GM19455 (cell line): ENCODE measurements around the gene MRPL4.
"Not testable (repeated sequence)": the region's sequence is repeated elsewhere in the genome, so short reads cannot be mapped to it uniquely, and the experiment has no call there.

Source experiments
- ATAC-seq: cut with Tn5 transposase; IDR thresholded peaks from one replicate; pipeline ENCODE4 v1.9.1; 2021; ENCODE audit not compliant: unreplicated experiment

Gene MRPL4

DNA sequence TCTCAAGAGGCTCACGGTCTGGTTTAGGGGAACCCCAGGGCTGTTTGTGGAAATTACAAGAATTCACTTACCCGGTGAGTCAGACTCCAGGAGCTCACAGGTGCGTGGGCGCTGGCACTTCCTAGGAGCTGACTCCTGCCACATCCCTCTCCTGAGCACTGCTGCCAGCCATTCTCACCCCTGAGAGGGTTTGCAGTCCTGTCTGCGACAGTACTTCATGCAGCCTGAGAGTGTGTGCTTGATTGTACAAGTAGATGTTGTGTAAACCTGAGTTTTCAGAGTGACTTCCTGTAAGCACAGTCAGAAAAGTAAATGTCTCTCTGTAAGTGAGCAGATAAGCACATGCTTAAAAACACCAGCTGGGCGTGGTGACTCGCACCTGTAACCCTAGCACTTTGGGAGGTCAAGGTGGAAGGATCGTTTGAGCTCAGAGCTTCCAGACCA, 8.1 kb downstream of the MRPL4 start:
- ATAC-seq: no peak

DNA sequence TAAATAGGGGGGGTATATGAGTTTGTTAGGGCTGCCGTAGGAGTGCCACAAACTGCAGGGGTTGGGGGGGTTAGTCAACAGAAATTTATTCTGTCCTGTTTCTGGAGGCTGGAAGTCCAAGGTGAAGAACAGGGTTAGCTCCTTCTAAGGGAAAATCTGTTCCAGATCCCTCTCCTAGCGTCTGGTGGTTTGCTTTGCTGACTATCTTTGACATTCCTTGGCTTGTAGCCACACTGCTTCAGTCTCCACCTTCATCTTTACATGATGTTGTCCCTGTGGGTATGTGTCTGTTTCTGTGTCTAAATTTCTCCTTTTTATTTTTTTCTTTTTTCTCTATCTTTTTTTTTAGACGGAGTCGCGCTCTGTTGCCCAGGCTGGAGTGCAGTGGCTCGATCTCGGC, 10.8 kb downstream of the MRPL4 start:
- no peak for ATAC-seq

DNA sequence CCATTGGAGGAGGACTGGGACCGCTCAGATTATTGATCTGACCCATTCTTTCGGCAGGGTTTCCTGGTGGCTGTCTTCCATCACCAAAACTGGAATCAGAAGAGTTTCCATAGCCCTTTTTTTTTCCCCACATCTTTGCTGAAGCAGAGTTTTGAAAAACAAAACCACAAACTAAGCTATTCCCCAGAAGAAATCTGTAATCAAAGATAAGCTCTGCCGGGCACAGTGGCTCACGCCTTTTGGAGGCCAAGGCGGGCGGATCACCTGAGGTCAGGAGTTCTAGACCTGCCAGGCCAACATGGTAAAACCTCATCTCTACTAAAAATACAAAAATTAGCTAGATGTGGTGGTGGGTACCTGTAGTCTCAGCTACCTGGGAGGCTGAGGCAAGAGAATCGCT, 14.7 kb downstream of the MRPL4 start:
- ATAC-seq: no peak

DNA sequence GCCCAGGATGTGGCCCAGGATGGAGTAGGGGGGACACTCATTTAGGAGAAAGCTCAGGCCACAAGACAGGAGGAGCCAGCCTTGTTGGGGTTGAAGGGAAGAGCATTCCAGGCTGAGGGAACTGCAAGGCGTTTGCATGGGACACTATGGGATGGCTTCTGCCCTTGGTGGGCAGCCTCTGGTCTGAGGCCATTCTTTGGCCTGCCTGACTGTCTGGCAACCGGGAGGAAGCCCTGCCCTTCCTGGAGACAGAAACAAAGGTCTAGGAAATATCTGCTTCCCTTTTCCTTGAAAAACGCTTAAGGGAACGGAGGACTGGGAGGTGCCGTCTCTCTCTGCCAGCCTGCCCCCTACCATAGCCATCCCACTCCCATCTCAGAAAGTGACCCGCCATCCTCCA, 16.1 kb downstream of the MRPL4 start:
- no peak for ATAC-seq

DNA sequence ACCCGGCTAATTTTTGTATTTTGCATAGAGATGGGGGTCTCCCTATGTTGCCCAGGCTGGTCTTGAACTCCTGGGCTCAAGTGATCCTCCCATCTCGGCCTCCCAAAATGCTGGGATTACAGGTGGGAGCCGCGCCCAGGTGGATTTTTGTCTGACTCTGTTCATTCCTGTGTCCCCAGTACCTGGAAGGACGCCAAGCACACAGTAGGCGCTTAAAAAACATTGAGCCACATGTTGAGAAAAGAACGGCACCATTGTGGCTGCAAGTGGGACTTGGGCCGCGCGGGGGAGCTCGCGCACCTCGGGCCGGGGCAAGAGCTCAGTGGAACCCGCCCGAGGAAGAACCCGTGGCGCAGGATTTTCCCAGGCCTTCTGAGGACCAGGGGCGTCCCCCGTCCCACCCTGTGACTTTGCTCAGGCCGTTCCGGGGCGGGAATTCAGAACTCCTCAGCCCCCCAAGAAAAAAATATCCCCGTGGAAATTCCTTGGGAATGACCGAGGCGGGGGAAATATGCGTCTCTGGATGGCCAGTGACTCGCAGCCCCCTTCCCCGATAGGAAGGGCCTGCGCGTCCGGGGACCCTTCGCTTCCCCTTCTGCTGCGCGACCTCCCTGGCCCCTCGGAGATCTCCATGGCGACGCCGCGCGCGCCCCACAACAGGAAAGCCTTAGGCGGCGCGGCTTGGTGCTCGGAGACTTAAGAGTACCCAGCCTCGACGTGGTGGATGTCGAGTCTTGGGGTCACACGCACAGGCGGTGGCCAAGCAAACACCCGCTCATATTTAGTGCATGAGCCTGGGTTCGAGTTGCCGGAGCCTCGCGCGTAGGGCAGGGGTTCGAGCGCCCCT, 17.5 kb downstream of the MRPL4 start:
- peak; percentile 34 for ATAC-seq

DNA sequence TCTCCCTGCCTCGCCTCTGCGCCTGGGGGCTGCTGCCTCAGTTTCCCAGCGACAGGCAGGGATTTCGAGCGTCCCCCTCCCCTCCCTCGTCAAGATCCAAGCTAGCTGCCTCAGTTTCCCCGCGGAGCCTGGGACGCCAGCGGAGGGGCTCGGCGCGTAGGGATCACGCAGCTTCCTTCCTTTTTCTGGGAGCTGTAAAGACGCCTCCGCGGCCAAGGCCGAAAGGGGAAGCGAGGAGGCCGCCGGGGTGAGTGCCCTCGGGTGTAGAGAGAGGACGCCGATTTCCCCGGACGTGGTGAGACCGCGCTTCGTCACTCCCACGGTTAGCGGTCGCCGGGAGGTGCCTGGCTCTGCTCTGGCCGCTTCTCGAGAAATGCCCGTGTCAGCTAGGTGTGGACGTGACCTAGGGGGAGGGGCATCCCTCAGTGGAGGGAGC, 18.2 kb downstream of the MRPL4 start:
- ATAC-seq: no peak

DNA sequence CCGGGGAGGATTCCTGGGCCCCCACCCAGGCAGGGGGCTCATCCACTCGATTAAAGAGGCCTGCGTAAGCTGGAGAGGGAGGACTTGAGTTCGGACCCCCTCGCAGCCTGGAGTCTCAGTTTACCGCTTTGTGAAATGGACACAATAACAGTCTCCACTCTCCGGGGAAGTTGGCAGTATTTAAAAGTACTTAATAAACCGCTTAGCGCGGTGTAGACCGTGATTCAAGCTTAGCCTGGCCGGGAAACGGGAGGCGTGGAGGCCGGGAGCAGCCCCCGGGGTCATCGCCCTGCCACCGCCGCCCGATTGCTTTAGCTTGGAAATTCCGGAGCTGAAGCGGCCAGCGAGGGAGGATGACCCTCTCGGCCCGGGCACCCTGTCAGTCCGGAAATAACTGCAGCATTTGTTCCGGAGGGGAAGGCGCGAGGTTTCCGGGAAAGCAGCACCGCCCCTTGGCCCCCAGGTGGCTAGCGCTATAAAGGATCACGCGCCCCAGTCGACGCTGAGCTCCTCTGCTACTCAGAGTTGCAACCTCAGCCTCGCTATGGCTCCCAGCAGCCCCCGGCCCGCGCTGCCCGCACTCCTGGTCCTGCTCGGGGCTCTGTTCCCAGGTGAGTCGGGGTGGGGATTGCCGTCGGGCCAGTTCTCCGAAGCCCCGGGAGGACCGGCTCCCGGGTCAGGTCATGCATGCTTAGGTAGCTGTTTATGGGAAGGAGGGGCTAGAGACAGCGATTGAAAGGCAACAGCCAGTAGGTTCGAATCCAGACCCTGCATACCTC, 18.8 kb downstream of the MRPL4 start, which contains the start of gene ICAM1:
Gene ICAM1, plus strand, starts transcription at position 505 of the 779 bp plus-strand sequence. Its CDS starts 40 bp downstream, at position 545.
- ATAC-seq: peak; percentile 50

DNA sequence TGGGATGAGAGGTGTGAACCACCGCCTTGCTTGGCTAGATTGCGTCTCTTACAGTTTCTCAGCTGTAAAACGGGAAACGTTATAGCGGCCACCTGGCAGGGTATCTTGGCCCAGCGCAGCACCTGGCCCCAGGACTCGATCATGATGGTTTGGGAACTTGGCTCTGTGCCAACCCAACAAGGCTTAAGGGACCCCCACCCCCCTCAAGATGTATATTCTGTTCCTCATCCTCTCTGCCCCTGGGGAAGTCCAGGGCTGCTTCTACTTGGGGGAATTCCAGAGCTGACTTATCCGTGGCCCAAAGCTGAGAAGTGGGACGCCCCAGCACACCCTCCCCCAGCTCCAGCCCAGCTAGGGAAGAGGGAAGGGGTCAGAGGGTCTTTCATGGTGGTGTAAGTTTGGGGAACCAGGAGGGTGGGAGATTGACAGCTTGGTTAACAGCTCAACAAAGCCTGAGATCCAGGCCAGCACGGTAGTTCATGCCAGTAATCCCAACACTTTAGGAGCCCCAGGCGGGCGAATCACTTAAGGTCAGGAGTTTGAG, 19.6 kb downstream of the MRPL4 start:
- peak; percentile 19 for ATAC-seq

DNA sequence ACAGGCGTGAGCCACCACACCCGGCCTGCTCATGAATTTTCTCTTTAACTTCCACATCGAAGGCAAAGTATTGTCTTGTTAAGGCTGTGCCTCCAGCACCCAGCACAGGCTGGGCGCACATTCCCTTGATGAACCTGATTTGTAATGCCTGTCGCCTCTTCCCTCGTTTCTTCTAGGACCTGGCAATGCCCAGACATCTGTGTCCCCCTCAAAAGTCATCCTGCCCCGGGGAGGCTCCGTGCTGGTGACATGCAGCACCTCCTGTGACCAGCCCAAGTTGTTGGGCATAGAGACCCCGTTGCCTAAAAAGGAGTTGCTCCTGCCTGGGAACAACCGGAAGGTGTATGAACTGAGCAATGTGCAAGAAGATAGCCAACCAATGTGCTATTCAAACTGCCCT, 22.6 kb downstream of the MRPL4 start:
- no peak for ATAC-seq

DNA sequence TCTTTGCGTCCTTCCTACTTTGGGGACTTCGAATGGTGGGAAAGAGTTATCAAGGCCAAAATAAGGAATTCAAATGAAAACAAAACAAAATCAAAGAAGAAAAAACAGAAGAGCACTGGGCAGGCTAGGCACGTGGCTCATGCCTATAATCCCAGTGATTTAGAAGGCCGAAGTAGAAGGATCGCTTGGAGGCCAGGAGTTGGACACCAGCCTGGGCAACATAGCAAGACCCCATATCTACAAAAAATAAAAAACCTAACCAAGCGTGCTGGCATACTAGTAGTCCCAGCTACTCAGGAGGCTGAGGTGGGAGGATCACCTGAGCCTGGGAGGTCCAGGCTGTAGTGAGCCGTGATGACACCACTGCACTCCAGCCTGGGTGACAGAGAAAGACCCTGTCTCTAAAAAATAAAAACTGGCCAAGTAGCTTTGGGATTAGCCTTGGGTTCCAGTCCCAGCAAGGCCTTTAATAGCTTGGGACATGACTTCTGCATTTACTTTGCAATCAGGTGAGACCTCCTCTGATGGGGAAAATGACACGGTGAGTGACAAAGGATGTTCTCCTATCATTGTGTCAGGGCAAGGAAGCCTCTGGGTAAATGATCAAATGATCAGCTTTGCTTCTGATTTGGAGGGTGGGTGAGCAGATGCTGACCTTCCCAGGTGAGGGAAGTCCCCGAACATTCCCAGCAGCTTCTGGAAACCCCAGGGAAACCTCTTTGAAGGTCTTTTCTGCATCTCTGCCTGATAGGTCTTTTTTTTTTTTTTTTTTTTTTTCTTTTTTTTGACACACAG, 26.0 kb downstream of the MRPL4 start:
- no peak for ATAC-seq

DNA sequence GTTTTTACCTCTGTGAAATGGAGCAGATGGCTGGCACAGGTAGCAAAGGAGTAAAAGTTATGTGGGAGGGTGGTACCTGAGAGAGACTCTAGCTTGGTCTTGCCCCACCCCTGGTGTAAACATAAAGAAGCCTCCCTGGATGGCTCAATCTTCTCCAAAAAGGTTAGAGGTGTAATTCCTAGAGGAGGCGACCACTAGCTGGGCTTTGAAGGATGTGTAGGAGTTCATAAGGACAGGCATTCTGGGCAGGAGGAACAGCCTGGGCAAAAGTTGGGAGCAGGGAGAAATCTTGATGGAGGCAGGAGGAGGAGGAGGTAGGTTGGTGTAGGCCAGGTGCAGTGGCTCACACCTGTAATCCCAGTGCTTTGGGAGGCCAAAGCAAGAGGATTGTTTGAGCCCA, 26.9 kb downstream of the MRPL4 start:
- no peak for ATAC-seq

DNA sequence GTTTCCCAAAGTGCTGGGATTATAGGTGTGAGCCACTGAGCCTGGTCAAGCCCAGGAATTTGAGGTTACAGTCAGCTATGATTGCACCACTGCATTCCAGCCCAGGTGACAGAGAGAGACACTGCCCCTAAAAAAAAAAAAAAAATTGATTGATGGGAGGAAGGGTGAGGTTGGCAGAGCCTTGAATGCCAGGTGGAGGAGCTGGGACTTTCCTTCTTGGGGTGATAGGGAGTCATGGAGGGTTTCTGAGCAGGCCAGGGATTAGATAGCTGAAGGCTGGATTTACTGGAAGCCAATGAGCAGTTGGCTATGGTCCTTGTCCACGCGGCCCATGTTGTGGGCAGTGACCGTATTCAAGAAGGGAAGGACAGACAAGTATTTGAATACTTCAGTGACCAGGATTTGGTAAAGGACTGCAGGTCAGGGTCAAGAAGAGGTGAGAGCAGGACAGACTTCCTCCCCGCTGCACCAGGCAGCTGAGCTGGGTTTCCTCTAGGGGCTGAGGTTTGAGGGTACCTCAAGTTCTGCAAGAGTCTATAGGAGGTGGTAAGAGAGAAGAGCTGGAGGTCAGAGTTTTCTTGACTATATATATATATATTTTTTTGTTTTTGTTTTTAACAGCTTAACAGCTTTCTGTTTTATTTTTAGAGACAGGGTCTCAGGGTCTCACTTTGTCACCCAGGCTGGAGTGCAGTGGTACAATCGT, 27.9 kb downstream of the MRPL4 start:
- no peak for ATAC-seq

DNA sequence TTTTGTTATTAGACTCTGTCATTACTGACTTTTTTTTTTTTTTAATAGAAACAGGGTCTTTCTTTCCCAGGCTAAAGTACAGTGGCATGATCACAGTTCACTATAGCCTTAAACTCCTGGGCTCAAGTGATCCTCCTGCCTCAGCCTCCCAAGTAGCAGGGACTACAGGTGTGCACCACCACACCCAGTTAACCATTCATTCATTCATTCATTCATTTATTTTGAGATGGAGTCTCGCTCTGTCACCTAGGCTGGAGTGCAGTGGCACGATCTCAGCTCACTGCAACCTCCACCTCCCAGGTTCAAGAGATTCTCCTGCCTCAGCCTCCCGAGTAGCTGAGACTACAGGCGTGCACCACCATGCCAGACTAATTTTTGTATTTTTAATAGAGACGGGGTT, 30.0 kb downstream of the MRPL4 start:
- ATAC-seq: not testable (repeated sequence)

DNA sequence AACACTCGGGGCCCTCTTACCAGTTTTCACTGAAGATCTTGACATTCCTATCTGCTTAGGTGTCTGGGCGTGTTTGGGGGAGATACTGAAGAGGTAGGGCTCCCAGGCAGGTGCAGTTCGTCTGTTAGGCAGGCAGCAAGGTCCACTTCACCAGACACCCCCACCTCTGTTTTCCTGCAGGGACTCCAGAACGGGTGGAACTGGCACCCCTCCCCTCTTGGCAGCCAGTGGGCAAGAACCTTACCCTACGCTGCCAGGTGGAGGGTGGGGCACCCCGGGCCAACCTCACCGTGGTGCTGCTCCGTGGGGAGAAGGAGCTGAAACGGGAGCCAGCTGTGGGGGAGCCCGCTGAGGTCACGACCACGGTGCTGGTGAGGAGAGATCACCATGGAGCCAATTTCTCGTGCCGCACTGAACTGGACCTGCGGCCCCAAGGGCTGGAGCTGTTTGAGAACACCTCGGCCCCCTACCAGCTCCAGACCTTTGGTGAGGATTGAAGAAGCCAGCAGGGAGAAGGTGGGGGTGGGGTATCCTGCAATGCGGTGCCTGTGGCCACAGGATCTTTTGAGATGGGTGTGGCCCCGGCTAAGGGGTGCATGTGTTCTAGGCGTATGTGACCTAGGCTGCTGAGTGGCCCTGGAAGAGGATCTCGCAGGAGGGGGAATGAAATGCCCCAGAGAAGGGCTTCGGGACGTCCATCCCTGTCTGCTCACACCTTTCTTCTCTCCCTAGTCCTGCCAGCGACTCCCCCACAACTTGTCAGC, 31.5 kb downstream of the MRPL4 start:
- no peak for ATAC-seq

DNA sequence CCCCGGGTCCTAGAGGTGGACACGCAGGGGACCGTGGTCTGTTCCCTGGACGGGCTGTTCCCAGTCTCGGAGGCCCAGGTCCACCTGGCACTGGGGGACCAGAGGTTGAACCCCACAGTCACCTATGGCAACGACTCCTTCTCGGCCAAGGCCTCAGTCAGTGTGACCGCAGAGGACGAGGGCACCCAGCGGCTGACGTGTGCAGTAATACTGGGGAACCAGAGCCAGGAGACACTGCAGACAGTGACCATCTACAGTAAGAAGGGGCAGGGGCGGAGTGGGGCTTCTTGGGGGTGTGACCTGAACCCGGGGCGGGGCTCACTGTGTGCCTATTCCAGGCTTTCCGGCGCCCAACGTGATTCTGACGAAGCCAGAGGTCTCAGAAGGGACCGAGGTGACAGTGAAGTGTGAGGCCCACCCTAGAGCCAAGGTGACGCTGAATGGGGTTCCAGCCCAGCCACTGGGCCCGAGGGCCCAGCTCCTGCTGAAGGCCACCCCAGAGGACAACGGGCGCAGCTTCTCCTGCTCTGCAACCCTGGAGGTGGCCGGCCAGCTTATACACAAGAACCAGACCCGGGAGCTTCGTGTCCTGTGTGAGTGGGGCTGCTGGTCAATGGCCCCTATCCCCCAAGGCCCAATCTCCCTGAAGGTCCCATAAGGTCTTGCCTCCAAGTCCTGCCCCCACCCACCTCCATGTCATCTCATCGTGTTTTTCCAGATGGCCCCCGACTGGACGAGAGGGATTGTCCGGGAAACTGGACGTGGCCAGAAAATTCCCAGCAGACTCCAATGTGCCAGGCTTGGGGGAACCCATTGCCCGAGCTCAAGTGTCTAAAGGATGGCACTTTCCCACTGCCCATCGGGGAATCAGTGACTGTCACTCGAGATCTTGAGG, 32.3 kb downstream of the MRPL4 start:
- no peak for ATAC-seq

DNA sequence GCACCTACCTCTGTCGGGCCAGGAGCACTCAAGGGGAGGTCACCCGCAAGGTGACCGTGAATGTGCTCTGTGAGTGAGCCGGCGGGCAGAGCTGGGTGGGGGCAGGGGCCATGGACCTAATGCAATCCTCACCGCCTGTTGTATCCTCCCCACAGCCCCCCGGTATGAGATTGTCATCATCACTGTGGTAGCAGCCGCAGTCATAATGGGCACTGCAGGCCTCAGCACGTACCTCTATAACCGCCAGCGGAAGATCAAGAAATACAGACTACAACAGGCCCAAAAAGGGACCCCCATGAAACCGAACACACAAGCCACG, 32.9 kb downstream of the MRPL4 start:
- ATAC-seq: no peak

DNA sequence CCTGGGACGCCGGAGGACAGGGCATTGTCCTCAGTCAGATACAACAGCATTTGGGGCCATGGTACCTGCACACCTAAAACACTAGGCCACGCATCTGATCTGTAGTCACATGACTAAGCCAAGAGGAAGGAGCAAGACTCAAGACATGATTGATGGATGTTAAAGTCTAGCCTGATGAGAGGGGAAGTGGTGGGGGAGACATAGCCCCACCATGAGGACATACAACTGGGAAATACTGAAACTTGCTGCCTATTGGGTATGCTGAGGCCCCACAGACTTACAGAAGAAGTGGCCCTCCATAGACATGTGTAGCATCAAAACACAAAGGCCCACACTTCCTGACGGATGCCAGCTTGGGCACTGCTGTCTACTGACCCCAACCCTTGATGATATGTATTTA, 33.4 kb downstream of the MRPL4 start:
- no peak for ATAC-seq

DNA sequence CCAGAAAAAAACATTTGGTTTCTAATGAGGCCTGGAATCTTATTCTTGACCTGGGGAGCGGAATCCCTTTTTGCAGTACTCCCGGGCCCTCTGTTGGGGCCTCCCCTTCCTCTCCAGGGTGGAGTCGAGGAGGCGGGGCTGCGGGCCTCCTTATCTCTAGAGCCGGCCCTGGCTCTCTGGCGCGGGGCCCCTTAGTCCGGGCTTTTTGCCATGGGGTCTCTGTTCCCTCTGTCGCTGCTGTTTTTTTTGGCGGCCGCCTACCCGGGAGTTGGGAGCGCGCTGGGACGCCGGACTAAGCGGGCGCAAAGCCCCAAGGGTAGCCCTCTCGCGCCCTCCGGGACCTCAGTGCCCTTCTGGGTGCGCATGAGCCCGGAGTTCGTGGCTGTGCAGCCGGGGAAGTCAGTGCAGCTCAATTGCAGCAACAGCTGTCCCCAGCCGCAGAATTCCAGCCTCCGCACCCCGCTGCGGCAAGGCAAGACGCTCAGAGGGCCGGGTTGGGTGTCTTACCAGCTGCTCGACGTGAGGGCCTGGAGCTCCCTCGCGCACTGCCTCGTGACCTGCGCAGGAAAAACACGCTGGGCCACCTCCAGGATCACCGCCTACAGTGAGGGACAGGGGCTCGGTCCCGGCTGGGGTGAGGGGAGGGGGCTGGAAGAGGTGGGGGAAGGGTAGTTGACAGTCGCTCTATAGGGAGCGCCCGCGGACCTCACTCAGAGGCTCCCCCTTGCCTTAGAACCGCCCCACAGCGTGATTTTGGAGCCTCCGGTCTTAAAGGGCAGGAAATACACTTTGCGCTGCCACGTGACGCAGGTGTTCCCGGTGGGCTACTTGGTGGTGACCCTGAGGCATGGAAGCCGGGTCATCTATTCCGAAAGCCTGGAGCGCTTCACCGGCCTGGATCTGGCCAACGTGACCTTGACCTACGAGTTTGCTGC, 35.1 kb downstream of the MRPL4 start, which contains the start of gene ICAM4:
Gene ICAM4, plus strand, starts transcription at position 153 of the 935 bp plus-strand sequence. Its CDS starts 58 bp downstream, at position 211.
- no peak for ATAC-seq
